ENCODE data around the gene OR2AG1.

The OR2AG1 gene

GRCh38 chr11:6782720-6783119 is at the start of gene OR2AG1:
Gene OR2AG1 (plus strand): TSS chr11:6783020. CDS start chr11:6785038, 2,018 bp downstream.
- no peak for DNase-seq (ENCODE audit: low read depth in 2 of 2)

- no peak for DNase-seq (ENCODE audit: low read depth in 2 of 2)
These were observed 49.2 kb upstream of the OR2AG1 start for GRCh38 chr11:6733326-6734275.

GRCh38 chr11:6734616-6735015 is 48.2 kb upstream of the OR2AG1 start:
- DNase-seq (ENCODE audit: low read depth in 2 of 2) = no peak

- no peak for DNase-seq (ENCODE audit: low read depth in 2 of 2)
These were observed 47.5 kb upstream of the OR2AG1 start for GRCh38 chr11:6735306-6735705.

- no peak for DNase-seq (ENCODE audit: low read depth in 2 of 2)
These were observed 46.2 kb upstream of the OR2AG1 start for GRCh38 chr11:6736495-6737121.

- peak; percentile 16 to 63 for DNase-seq (ENCODE audit: low read depth in 2 of 2)
These were observed 44.9 kb upstream of the OR2AG1 start for GRCh38 chr11:6737872-6738466.

GRCh38 chr11:6738590-6738989 is 44.2 kb upstream of the OR2AG1 start:
- DNase-seq (ENCODE audit: low read depth in 2 of 2) = no peak

- no peak for DNase-seq (ENCODE audit: low read depth in 2 of 2)
These were observed 40.6 kb upstream of the OR2AG1 start for GRCh38 chr11:6742260-6742659.

GRCh38 chr11:6745018-6745417 is 37.8 kb upstream of the OR2AG1 start:
- no peak for DNase-seq (ENCODE audit: low read depth in 2 of 2)

- no peak for DNase-seq (ENCODE audit: low read depth in 2 of 2)
These were observed 37.3 kb upstream of the OR2AG1 start for GRCh38 chr11:6745465-6746015.

GRCh38 chr11:6746086-6746618 is 36.7 kb upstream of the OR2AG1 start:
- DNase-seq (ENCODE audit: low read depth in 2 of 2) = peak in 1 of 2 donors; percentile 14

GRCh38 chr11:6746626-6747025 is 36.2 kb upstream of the OR2AG1 start:
- DNase-seq (ENCODE audit: low read depth in 2 of 2) = no peak

- DNase-seq (ENCODE audit: low read depth in 2 of 2) = no peak
These were observed 35.6 kb upstream of the OR2AG1 start for GRCh38 chr11:6747097-6747668.

GRCh38 chr11:6755303-6755952 is 27.4 kb upstream of the OR2AG1 start:
- no peak for DNase-seq (ENCODE audit: low read depth in 2 of 2)

GRCh38 chr11:6755953-6756347 is 26.9 kb upstream of the OR2AG1 start:
- no peak for DNase-seq (ENCODE audit: low read depth in 2 of 2)

- DNase-seq (ENCODE audit: low read depth in 2 of 2) = peak; percentile 28 to 57
These were observed 25.4 kb upstream of the OR2AG1 start for GRCh38 chr11:6757373-6757967.

GRCh38 chr11:6771926-6772893 is 10.6 kb upstream of the OR2AG1 start, which contains the start of gene OR2AG2:
Gene OR2AG2 (minus strand): TSS chr11:6771976. CDS start chr11:6768957, 3,019 bp downstream.
- DNase-seq (ENCODE audit: low read depth in 2 of 2) = no peak

- DNase-seq (ENCODE audit: low read depth in 2 of 2) = no peak
These were observed 4.3 kb upstream of the OR2AG1 start for GRCh38 chr11:6778518-6778917.

GRCh38 chr11:6780829-6781228 is 2.0 kb upstream of the OR2AG1 start:
- DNase-seq (ENCODE audit: low read depth in 2 of 2) = no peak
